Measurements from ENCODE around the gene STRA6. TPM values are rescaled to one million over a fixed set of nuclear protein-coding genes. Genes with fewer than 3 reads are reported as not detected.

The STRA6 gene
- total RNA-seq, 4 donors from 2014 or later = 0.19 TPM; not detected in 3

- ATAC-seq (ENCODE audit: low FRiP score) (no peak), DNase-seq (ENCODE audit: low spot score) (no peak)
- no peak for TF ChIP-seq CTCF (IDR thresholded peaks at IDR 0.05)
Observed at GRCh38 chr15:74130155-74130848, 72.3 kb downstream of the STRA6 start, which contains the start of gene ISLR2. Gene ISLR2, plus strand, starts transcription at chr15:74130586. Its CDS starts 2,169 bp downstream, at chr15:74132755.

DNA sequence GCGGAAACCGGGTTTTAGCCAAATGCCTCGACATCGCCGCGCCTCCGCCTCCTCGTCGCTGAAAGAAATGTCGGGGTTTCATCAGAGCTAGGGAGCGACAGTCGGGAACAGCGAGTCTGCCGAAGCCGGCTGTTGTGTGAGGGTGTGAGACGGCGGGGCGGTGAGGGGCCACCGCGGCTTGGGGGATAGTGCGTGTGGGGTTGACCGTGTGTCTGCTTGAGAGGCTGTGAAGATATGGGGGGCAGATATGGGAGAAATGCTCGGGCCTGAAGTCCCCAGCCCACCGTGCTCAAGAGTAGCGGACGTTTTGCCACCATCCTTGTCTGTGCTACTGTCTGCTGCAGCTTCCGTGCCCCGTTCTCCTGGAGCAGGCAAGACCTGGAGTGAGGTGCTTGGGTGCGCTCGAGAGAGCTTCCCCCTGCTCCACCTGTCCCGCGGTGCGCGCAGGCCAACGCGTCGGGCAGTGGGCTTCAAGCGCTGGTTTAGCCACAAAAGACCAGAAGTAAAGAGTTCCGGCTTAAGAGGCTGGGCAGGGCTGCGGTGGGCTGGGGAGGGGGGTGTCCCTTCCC, 72.9 kb downstream of the STRA6 start:
- ATAC-seq (ENCODE audit: low FRiP score) = no peak
- no peak for DNase-seq (ENCODE audit: low spot score)
- TF ChIP-seq CTCF (IDR thresholded peaks at IDR 0.05) = no peak

Small RNAs within 50 kb of the gene (small RNA-seq; reads per million reads assigned to genes)
- not detected for gene RF00017

Other genes starting within 250 kb of the STRA6 start
- gene STOML1, start 210.5 kb downstream of the STRA6 start, total RNA-seq = 10 to 100 TPM in 3 of 4 donors, 1 to 10 TPM in 1; 9.8 to 24.0 (median 15.9) TPM
- gene PML, start 208.1 kb downstream of the STRA6 start, total RNA-seq = 100 to 1,000 TPM in 2 of 4 donors, 10 to 100 TPM in 2; 39.3 to 172 (median 86.5) TPM
- gene GOLGA6A, start 120.2 kb downstream of the STRA6 start, total RNA-seq = not detected
- gene ISLR2, start 72.2 kb downstream of the STRA6 start, total RNA-seq = 1 to 10 TPM in 2 of 4 donors, under 1 TPM in 1, not detected in 1; 0.69 to 4.7 (median 1.1) TPM
- gene ISLR, start 29.1 kb downstream of the STRA6 start, total RNA-seq = 100 to 1,000 TPM in 1 of 4 donors, 10 to 100 TPM in 3; 30.6 to 110 (median 65.5) TPM
- gene CCDC33, start 33.5 kb upstream of the STRA6 start, total RNA-seq = not detected
- gene CYP11A1, start 164.9 kb upstream of the STRA6 start, total RNA-seq = 1 to 10 TPM; 1.3 to 4.8 (median 1.4) TPM
- 1 to 10 TPM; 1.2 to 7.6 (median 3.4) TPM for gene SEMA7A, start 231.2 kb upstream of the STRA6 start, total RNA-seq